Measurements from ENCODE around the gene NR4A1.
A peak's percentile ranks its signal among the peaks of the same experiment; 100 is the strongest.

The NR4A1 gene

DNA sequence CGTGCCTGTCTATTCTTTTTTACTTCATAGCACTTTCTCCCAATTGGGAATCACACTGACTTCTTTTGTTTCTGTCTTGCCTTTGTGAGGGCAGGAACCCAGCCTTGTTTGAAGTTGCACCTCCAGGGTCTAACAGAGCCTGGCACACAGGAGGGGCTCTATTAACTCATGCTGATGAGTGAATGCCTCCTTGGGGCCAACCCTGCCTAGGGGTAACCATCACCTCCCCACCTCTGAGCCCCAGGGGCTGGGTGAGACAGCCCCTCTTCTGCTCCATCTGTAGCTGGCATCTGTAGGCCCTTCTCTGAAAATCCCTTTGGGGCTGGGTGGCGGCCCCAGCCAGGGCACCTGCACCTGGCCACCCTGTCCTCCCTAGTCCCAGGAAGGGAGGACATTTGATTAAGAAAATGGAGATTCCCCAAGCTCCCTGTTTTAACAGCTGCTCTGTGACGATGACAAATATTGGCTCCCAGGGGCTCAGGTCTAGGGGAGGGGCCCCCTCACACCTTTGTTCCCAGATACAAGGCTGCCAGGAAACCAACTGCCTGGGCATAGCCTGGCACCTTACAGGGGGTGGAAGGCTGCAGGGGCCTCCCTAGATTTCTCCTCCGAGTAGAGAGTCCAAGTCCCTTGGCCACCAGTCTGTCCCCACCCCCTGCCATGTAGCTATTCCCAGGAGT lies 32.7 kb upstream of the NR4A1 start:
- DNase-seq = no peak

DNA sequence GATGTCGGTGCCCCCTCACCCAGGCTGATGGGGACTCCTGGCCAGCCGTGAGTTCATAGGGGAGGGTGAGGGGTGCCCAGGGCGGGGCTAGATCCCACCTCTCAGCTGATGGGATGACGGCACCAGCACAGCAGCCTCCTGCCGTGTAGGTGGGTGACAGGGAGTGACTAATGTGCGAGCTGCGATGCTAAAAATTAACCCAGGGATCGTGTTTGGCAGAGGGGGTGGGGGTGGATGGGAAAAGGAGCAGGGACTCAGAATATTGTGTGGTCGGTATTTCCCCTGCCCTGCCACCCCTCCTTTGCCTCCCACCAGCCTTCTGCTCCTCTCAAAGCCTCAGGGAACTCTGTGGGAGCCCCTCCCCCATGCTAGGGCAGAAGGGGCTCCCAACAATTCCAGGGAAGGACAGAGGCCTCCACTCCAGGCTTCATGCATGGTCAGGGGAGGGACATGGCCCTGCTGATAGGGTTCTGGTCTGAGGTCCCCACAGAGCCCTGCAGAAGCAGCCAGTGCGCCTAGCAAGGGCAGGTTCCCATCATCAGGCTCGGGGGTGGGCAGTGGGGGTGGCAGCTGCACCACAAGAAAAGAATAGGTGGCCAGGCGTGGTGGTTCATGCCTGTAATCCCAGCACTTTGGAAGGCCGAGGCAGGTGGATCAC lies 32.0 kb upstream of the NR4A1 start:
- DNase-seq = no peak

DNA sequence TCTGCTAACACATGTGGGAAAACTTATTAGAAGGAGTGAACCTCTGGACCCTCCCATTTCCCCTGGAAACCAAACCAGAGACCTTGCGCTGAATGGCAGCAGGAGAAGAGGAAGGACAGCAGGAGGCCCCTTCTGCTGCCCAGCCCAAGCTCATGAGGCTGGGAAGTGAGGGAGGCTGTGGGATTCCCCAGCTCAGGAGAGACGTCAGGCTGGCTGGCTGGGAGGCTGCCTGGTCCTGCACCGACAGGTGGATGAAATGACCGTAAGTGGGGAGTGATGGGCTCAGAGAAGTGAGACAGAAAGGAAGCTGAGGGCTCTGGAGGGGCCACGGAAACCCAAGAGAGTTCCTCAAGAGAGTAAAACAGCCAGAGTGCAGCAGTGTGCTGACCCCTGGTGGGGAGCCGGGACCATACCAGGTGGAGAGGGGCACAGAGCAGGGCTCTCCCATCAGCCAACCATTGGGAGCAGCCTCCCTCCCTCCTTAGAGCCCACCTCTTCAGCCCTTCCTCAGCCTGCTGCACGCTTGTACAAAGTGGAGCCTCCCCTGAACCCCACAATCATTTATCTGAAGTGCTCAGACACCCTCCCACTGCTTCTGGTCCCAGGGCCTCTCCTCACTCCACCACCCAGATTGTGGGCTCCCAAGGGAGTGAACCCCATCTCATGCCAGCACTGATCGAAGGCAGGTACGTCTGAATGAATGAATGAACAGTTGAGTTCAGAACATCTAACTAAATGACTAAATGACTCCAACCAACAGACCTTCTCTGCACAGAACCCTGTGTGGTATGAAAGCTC lies 30.5 kb upstream of the NR4A1 start:
- no peak for DNase-seq

DNA sequence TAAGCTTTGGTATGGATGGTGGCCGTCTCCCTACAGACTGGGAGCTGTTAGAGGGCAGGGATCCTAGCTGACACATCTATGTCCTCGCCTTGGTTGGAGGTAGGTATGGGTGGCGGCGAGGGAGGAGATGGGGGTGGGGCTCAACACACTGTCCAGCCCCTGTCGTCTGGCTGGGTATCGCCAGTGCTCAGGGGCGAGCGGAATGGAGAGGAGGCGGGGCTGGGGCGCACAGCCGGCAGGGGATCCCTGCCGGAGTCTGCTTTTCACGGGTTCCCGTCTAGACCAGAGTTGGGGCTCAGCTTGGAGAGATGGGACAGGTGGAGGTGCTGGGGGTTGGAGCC lies 28.4 kb upstream of the NR4A1 start:
- no peak for DNase-seq

DNA sequence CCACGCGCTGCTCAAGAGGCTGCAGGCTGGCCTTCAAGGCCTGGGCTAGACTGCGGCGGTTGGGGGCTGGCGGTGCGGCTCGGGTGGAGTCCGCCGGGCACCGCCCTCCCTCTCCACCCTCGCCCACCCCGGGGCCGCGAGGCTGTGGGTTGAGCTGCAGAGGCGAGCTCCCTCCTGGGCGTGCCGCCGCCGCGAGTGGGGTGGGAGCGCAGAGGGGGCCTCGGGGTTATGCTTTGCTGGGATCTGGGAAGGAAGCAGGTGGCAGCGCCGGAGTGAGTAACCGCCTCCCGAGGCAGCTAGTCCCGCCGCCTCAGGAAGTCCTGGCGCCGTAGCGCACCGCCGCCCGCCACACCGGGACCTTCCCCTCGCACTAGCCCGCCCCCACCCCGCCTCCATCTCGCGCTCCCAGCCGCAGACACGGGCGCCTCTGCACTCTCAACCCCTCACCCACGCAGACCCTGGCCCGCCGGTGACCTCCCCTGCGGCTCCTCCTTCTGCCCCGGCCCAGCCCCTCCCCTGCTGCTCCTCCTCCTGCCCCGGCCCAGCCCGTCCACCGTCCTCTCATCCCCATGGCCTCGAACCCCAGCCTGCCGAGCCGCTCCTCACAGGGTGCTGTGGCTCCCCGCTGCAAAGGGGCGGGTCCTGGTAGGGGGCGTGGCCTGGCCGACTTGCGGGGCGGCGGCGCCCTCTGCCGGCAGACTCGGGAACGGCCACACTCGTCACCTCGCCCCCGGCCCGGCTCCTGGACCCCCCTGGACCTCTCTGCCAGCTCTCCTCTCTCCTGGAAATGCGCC lies 27.9 kb upstream of the NR4A1 start:
- DNase-seq = no peak

DNA sequence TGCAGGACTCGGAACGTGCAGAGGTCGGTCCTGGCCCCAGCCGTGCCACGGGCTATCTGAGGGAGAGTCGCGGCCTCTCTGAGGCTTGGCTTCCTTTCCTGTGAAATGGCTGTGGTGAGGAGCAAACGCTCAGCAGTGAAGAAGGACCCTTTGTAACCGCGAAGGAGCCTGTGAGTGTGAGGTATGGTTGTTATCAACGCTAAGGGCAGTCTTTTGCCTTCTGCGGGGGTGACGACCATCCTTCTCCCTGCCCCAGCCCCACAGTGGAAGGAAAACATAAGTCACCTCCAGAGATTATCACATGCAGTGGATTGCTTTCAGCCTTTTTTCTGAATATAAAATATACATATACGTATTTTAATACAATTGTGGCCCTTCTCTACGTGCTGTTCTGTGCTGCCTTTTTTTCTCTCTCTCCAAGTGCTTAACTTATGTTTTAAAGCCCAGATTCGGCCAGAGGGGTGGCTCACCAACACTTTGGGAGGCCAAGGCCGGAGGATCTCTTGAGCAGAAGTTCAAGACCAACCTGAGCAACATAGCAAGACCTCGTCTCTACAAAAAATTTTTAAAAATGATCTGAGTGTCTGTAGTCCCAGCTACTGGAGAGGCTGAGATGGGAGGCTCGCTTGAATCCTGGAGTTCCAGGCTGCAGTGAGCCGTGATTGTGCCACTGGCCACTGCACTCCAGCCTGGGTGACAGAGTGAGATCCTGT lies 27.1 kb upstream of the NR4A1 start:
- DNase-seq = no peak

DNA sequence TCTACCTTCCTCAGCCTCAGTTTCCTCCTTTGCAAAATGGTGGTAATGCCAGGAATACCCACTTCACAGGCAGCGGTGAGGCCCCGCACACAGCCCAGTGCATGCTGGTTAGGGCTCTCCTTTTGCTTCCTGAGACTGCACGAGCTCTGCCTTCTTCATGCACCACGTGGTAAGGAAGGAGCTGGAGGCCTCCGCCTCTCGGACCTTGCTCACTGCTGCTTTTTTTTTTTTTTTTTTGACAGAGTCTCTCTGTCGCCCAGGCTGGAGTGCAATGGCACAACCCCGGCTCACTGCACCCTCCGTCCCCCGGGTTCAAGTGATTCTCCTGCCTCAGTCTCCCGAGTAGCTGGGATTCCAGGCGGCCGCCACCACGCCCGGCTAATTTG lies 26.4 kb upstream of the NR4A1 start:
- DNase-seq = no peak

DNA sequence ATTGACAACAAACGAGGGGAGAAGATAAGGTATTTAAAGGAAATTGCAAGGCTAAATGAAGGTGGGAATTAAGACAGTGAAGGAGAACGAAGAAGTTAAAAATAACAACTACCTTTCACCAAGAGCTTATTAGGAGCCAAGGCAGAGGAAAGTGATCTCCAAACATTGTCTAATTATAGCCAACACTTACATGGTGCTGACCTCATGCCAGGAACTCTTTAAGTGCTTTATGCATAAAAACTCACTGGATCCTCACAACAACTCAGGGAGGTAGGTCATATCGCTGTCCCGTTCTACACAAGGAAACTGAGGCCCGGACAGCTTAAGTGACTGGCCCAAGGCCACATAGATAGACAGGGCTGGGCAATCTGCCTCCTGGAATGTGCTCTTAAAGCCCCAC lies 25.0 kb upstream of the NR4A1 start:
- DNase-seq = no peak

DNA sequence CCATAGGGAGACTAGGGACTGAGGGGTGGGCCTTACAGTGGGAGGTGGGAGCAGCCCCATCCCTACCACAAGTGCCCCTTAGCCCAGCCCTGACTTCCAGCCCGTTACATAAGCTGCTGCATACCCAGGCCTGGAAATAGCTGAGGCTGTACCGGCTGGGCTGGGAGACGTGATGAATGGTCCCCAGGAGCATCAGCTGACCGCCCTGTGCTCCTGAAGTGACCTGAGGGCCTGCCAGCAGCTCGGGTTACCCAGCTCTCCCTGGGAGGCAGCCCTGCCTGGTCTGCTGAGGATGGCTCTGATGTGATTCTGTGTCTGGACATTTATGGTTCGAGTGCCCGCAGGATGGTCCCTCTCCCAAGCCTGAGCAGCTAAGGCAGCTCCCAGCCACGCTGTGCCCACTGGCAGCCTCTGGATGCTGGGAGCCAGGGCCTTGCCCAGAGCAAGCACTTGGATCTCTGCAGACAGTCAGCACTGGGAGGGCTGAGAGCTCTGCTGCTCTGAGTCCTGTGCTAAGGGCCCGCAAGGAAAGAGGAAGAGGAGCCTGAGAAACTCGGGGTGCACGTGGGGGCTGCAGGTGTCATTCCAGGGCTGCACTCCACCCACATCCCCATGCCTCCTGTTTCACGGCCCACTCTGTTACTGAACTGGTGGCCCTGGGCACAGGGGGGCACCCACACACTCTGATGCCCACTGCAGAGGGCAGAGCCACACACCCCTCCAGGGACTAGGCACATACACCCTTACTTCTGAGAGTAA lies 24.0 kb upstream of the NR4A1 start:
- DNase-seq = no peak

DNA sequence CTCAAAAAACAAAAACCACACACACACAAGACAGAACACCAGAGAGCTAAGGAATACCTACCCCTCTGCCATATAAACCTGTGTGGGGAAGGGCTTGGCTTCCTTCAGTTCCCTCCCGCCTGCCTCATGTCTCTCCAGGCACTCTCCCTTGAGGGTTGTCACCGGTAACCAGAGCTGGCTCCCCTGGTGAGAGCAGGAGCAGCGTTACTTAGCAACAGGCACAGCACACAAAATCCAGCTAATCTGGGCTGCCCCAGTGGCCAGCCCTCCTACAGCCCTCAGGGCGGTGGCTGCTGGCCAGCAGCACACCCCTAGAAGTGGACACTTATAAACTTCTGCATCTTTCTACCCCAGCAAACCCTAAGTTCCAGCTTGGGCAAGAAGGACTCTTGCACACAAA lies 21.6 kb upstream of the NR4A1 start:
- no peak for DNase-seq

DNA sequence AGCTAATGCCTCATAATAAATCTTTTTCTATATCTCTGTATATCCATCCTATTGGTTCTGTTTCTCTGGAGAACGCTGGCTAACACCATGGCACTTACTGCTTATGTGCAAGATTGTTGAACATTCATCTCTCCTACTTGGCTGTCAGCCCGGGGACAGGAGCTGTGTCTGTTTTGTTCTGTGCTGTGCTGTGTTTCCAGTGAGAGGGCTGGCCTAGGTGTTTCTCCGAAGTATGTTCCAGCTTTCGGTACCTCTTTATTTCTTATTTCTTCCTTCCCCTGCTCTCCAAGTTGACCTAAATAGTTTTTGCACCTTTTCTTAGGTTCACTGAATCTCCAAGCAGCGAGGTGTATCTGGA lies 18.8 kb upstream of the NR4A1 start:
- DNase-seq = no peak

DNA sequence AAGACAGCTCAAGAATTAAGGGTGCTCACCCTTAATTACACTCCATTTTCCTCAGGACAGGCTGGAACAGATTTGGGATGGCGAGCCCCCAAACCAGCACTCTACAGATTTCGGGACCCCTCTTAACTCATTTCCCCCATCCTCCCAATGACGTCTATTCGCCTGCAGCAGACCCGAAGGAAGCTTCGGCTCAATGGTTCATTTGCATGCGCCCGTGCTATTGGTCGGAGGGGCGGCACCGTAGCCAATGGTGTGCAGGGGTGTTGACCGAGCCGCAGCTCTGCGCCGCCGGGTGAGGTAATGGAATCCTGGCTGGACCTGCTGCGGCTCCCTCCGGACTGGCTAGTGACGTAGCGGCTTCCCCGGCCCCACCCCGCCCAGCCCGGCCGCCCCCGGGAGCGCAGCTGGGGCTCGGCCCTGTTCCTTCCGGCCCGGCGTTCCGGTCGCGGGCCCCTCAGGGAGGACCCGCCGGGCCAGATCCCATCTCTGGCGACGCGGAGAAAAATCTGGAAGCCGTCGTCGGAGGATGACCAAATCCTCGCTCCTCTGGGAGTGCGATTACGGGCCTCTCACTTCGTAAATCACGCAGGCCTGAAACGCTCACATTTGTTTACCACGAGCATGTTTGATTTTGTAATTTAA lies 18.3 kb upstream of the NR4A1 start:
- peak; percentile 88 for DNase-seq

DNA sequence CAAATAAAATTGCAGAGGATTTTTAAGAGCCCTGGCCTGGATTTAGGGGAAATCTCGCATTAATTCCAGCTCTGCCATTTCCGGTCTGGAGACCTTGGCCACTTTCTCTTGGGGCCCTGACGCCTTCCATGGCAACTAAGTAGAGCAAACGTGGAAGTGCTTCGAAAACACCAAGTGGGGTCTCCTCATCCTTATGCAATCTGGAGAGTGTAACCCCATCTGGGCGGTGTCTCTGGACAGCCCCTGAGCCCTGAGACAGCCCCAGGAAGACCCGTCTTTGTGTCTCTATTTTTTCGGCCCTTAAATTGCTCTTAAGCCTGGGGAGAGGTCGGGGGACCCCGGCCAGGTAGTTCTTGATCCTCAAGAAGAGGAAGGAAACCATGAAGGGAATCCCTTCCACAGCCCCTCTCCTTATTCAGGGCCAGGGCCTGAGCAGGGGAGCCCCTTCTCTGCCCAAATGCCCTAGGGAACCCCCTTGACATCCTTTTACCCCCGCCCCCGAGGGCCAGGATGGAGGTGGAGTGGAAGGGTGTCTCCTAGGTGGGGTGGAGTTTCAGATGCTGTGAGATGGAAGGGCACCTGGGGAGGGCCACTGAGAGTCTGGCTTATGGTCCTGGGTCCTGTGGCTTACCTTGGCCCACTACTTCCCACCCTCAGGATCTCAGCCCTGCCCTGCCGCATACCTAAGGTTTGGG lies 17.6 kb upstream of the NR4A1 start:
- DNase-seq = no peak

DNA sequence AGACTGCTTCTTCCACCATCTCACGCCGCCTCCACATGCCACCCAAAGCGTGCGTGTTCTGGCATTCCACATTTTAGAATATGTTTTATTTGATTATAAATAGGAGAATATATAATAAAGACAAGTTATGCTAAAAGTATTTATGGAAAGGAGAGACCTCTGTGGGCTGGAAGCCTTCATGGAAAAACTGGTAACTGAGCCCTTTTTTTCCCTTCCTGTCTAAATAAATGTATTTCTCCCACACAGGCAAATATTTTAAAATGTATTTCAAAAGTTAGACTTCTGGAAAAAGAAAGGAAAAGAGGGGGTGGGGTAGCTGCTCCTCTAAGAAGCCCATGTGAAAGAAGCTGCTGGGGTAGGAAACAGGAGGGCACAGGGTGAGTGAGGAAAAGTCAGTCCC lies 16.1 kb upstream of the NR4A1 start:
- no peak for DNase-seq

DNA sequence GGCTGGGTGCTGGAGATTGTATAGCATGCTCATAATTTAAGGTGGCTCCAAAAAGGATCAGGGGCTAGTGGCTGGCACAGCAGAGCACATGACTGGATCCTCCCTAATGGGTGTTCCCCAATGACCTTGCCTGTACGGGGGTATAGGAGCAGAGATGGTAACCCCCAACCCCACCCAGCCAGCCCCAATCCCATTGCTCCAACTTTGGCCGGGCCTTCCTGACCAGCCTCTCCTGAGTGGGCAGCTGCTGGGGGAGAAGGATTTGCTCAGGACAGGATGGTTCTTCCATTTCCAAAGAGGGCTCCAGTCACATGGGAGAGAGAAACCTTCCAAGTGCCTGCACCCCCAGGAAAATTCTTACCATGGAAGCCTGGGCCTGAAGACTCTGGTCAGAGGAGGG lies 15.3 kb upstream of the NR4A1 start:
- DNase-seq = no peak

DNA sequence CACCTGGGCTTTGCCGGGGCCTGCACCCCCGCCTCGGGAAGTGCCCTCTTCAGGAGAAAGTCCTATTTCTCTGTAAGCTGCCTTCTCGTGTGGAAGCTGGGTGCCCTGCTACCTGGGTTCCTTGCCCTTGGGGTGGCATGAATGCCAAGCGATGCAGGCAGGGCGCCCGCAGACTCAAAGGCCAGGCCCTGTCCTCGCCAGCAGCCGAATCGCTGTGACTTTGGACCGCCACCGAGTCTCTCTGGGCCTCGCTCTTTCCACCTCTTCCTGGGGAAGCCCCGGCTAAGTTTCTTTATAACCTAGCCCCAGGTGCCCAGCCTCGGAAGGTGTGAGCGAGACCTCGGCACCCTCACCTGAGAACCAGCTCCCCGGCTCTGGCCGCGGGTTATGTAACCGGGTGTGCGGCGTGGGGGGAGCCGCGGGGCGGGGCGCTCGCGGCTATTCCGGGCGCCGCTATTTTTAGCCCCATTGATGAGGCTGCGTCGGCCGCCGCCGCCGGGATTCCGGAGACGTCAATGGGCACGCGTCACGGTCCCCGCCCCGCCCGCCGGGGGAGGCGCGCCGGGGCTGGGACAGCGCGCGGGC lies 14.6 kb upstream of the NR4A1 start:
- peak; percentile 40 for DNase-seq

DNA sequence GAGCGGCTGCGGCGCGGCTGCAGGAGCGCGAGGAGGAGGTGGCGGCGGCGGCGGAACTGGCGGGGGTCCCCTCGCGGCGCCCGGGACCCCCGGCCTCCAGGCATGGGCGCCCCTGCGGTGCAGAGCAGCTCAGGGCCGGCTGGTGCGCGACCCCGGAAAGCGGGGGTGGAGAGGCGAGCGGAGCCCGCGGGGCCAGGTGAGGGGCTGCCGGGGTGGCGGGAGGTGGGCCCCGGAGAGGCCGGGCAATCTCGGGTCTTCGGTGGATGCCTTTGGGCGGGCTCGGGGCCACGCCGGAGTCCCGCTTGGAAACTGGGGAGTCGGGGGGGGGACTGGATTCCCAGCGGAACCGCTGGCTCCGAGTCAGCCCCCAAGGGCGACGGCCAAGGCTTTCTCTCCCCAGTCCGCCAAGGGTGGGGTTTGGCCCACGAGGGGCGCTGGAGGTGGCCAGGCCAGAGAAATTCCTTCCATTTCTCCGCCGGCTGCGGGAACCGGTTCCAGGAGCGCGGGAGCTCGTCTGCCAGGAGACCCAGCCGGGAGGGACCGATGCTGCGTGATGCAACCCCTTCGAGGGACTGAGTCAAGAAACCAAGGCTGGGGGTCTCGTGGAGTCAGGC lies 13.9 kb upstream of the NR4A1 start:
- DNase-seq = no peak

DNA sequence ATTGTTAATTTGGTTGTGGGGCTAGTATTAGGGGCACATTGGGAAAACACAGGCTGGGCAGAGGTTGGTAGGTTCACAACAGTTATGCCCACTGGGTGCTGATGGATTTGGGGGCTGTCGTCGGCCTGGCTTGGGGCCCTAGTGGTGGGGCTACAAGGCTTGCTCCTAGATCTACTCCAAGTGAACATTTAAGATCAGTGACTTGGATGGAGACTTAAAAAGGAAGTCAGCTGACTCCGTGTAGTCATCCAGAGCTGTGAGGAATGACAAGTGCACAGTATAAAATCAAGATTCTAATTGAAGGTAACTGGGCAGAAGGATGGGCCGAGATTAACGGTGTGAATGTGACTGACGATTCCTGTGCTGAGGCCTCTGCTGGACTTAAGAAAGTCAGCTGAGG lies 12.8 kb upstream of the NR4A1 start:
- no peak for DNase-seq

DNA sequence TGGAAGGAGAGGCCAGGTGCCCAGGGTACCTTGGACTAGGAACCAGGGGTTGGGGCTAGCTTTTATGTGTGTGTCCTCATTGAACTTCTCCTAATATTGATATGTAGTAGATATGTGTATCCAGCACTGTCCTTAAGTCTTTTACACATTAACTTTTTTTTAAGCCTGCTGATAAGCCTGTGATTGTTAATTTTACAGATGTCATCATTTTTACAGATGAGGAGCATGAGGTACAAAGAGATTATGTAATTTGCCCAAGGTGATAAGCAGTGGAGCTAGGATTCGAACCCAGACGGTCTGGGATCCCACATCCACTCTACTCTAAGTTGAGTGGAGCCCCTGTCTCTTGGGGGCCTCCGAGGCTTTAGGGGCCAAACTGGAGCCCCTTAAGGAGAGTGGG lies 10.2 kb upstream of the NR4A1 start:
- DNase-seq = no peak

DNA sequence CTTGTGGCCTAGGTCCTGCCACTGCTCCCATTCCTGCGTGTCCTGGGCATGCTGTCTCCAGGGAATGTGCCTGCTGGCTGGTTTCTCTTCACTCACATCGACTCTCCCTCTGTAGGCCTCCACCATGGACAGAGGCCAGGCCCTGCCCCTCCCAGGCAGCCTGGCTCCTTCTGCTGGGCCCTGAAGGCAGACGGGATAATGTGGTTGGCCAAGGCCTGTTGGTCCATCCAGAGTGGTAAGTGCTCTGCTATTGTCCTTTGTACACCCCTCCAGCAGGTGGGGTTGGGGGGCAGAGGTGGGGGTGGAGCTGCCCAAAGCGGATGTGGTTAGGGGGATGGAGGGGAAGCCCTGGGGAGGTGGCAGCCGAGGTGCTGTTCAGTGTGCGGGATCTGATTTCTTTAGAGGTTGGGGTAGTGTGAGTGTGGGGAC lies 9.5 kb upstream of the NR4A1 start:
- no peak for DNase-seq
